Natural killer cell treated with Interleukin-12 subunit alpha and Interleukin-12 subunit beta and Interleukin-15 and Interleukin-18, amount 100 ng/mL, for 72 hours (primary cell): Measurements from ENCODE around the gene PVR. TPM values are rescaled to one million over a fixed set of nuclear protein-coding genes. Genes with fewer than 3 reads are reported as not detected.

Source experiments
- ATAC-seq, 2 donors: fragments of 150-1000 bp; cut with Tn5 transposase in 1 of 2; sonication (Bioruptor Pico), chemical (Tn5 transposase) in 1 of 2; 2 replicates each; pipeline ENCODE4 v1.10.0; 2021
- DNase-seq: peaks from one replicate; pipeline ENCODE4 v3.0.0; 2022; ENCODE audit warnings: low spot score
- H3K27ac Mint-ChIP-seq, 2 donors: 1 replicate in 1 of 2; 2 replicates in 1 of 2; pipeline ENCODE4 v1.8.0; 2022; ENCODE audit warnings: mixed read lengths in 2 of 2, mild to moderate bottlenecking in 1 of 2, moderate library complexity in 1 of 2
- H3K27me3 Mint-ChIP-seq, 2 donors: 1 replicate in 1 of 2; 2 replicates in 1 of 2; pipeline ENCODE4 v1.8.0; 2022; ENCODE audit warnings: mixed read lengths in 2 of 2
- H3K36me3 Mint-ChIP-seq: one replicate; pipeline ENCODE4 v1.8.0; 2022; ENCODE audit warnings: mixed read lengths
- H3K4me1 Mint-ChIP-seq, 2 donors: 1 replicate in 1 of 2; 2 replicates in 1 of 2; pipeline ENCODE4 v1.8.0; 2022; ENCODE audit warnings: low read depth in 2 of 2, mixed read lengths in 2 of 2, mild to moderate bottlenecking in 1 of 2
- H3K4me3 Mint-ChIP-seq: one replicate; pipeline ENCODE4 v1.8.0; 2022; ENCODE audit warnings: mixed read lengths
- H3K9me3 Mint-ChIP-seq: 2 replicates; pipeline ENCODE4 v1.8.0; 2022; ENCODE audit warnings: mixed read lengths
- total RNA-seq, 2 donors: library from RNA; stranded (reverse); gene quantifications; one replicate each; pipeline ENCODE4 v1.2.3, GENCODE V29; 2022

The PVR gene, protein sequence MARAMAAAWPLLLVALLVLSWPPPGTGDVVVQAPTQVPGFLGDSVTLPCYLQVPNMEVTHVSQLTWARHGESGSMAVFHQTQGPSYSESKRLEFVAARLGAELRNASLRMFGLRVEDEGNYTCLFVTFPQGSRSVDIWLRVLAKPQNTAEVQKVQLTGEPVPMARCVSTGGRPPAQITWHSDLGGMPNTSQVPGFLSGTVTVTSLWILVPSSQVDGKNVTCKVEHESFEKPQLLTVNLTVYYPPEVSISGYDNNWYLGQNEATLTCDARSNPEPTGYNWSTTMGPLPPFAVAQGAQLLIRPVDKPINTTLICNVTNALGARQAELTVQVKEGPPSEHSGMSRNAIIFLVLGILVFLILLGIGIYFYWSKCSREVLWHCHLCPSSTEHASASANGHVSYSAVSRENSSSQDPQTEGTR
- total RNA-seq: 10 to 100 TPM; 11.7 to 20.3 TPM

DNA sequence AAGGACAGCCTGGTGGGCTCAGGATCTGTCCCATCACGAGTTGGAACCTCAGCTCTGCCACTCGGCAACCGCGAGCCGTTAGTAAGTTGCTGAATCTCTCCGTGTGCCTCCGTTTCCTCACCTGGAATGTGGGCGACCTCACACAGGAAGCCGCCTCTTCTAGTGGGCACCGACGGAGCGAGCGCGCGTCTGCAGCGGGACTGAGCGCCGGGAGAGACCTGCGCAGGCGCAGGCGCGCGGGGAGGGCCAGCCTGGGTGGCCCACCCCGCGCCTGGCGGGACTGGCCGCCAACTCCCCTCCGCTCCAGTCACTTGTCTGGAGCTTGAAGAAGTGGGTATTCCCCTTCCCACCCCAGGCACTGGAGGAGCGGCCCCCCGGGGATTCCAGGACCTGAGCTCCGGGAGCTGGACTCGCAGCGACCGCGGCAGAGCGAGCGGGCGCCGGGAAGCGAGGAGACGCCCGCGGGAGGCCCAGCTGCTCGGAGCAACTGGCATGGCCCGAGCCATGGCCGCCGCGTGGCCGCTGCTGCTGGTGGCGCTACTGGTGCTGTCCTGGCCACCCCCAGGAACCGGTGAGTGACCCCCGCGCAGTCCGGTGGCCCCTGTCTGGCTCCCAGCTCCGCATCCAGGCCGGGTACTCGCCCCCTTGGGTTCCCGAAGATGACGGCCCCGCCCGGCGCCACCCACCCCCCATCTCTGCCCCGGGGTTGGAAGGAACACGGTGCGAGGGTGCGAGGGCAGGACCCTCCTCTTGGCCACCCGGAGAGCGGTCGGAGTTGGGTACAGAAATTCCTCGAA is at the start of gene PVR:
PVR (plus strand) TSS at position 306 of the 797 bp plus-strand sequence; CDS start at position 493, 187 bp downstream.
- H3K36me3 Mint-ChIP-seq: no peaks in the 10 kb centered on the region
- peak within 1 kb of the TSS in 1 of 2 donors; percentile 45 for H3K27ac Mint-ChIP-seq
- H3K4me3 Mint-ChIP-seq: peak within 1 kb of the TSS; percentile 69
- peaks cover 0 to 5% of the 10 kb centered on the region in 2 donors for H3K27me3 Mint-ChIP-seq
- peaks cover 0 to 4% of the 10 kb centered on the region in 2 donors for H3K4me1 Mint-ChIP-seq
- DNase-seq (peak; percentile 78), ATAC-seq (peak; percentile 87 to 92)
- H3K9me3 Mint-ChIP-seq: no peaks in the 10 kb centered on the region

DNA sequence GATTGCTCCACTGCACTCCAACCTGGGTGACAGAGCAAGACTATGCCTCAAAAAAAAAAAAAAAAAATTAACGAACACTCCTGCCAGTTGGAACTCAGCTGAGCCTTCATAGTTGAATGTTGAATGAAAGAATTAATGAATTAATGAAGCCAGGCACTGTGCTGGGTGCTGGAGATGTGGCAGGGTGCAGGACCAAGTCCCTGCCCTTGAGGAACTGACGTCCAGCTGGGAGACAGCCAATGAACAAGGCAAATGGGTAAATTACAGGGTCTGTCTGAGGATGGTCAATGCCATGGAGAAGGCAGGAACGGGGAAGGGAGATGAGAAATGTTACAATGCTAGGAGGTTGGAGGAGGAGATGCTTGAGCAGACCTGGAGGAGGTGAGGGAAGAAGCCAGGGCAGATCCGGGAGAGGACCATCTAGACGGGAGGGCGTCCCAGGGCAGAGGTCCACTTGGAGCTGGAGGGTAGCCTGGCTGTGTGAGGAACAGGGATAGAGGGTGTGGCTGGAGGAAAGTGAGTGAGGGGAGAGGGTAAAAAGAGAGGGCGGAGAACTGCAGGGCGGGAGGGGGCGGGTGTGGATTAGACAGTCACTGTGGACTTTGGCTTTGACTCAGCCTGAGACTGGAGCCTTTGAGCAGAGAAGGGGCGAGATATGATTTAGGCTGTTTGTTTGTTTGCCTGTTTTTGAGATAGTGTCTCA is 47.1 kb upstream of the PVR start:
- Mint-ChIP-seq H3K4me1 (no peaks in the 10 kb centered on the region), H3K36me3 (no peaks in the 10 kb centered on the region), H3K27me3 (peaks cover 6 to 31% of the 10 kb centered on the region in 2 donors), H3K27ac (no peak overlapping the region), H3K4me3 (no peak overlapping the region), H3K9me3 (no peaks in the 10 kb centered on the region)
- ATAC-seq (no peak), DNase-seq (no peak)

DNA sequence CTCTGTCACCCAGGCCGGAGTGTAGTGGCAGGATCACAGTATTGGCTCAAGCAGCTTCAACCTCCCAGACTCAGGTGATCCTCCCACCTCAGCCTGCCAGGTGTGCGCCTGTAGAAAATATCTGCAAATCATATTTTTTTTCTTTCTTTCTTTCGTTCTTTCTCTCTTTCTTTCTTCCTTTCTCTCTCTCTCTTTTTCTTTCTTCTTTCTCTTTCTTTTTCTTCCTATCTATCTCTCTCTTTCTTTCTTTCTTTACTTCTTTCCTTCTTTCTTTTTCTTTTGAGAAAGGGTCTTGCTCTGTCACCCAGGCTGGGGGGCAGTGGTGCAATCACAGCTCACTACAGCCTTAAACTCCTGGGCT is 46.6 kb upstream of the PVR start:
- H3K9me3 Mint-ChIP-seq: no peaks in the 10 kb centered on the region
- H3K36me3 Mint-ChIP-seq: no peaks in the 10 kb centered on the region
- no peak overlapping the region for H3K4me3 Mint-ChIP-seq
- peaks cover 6 to 28% of the 10 kb centered on the region in 2 donors for H3K27me3 Mint-ChIP-seq
- no peaks in the 10 kb centered on the region for H3K4me1 Mint-ChIP-seq
- H3K27ac Mint-ChIP-seq: no peak overlapping the region
- DNase-seq (no peak), ATAC-seq (no peak)

DNA sequence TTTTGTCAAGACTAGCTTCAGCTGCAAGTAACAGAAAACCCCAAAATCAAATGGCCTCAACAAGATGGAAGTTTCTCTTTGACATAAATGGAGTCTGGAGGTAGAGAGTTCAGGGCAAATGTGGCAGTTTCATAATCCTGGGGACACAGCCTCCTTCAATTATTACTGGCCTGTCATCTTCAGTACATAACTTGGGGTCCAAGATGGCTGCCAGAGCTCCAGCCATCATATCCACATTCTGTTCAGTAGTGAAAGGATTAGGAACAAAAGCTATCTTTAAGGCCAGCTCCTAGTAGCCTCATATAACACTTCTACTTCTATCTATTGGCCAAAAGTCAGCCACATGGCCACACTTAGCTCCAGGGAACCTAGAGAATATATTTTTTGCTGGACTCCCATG is 45.4 kb upstream of the PVR start:
- DNase-seq (no peak), ATAC-seq (no peak)
- Mint-ChIP-seq H3K27ac (no peak overlapping the region), H3K27me3 (peaks cover 6 to 24% of the 10 kb centered on the region in 2 donors), H3K4me3 (no peak overlapping the region), H3K4me1 (no peaks in the 10 kb centered on the region), H3K36me3 (no peaks in the 10 kb centered on the region), H3K9me3 (no peaks in the 10 kb centered on the region)

DNA sequence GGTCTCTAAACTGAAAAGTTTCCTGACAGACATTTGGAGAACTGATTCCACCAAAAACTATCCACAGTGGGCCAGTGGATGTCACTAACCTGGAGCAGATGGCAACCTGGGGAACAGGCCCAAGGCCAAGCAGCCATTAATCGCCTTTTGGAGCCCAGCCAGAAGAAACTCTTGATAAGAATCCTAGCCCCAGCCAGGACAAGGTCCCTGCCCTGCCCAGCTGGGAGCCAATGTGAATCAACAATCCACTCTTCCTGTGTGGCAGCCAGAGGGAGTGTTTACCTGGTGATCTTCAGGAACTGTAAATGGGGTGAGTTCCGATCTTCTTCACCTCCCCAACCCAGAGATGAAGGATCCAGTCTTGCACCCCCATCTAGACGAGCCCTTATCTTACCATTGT is 44.8 kb upstream of the PVR start:
- Mint-ChIP-seq H3K4me3 (no peak overlapping the region), H3K9me3 (no peaks in the 10 kb centered on the region), H3K27me3 (peaks cover 10 to 24% of the 10 kb centered on the region in 2 donors), H3K27ac (no peak overlapping the region), H3K36me3 (no peaks in the 10 kb centered on the region), H3K4me1 (no peaks in the 10 kb centered on the region)
- DNase-seq: no peak
- ATAC-seq: no peak

DNA sequence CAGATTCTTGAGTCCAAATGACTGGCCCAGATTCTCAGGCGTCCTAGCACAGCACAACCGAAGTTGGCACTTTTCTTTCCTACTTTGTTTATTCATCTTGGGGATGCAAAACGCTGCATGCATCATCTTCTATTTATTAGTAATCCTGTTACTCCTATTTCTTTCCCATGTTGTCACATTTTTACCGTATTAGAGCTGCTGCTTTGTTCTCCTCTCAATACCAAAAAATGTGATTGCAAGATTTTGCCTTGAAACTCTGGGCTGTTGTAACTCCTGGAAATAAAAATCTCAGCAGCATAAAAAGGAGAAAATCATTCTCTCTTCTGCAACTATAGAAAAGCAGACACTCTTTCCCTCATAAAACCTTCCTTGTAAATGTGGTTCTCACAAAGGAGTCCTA is 43.2 kb upstream of the PVR start:
- no peak for DNase-seq
- H3K36me3 Mint-ChIP-seq: no peaks in the 10 kb centered on the region
- H3K4me1 Mint-ChIP-seq: no peaks in the 10 kb centered on the region
- no peaks in the 10 kb centered on the region for H3K9me3 Mint-ChIP-seq
- H3K27ac Mint-ChIP-seq: no peak overlapping the region
- no peak for ATAC-seq
- H3K4me3 Mint-ChIP-seq: no peak overlapping the region
- H3K27me3 Mint-ChIP-seq: peaks cover 9 to 21% of the 10 kb centered on the region in 2 donors

DNA sequence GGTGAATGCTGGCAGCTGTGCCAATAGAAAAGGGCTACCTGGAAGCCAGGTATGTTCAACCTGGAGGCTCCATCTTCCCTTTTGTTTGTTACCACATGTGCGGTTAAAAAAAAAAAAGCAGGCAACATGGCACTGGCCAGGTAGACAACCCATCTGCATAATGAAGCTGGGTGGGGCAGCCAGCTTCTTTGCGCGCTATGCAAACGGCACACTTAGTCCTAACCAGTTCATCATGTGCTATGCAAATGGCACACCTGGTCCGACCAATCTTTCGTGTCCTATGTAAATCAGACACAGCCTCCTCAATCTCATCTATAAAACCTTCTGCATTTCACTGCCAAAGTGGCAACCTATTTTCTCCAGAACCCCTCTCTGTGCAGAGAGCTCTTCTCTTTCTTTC is 41.6 kb upstream of the PVR start:
- Mint-ChIP-seq H3K4me1 (peaks cover 3% of the 10 kb centered on the region in 2 donors), H3K27me3 (peaks cover 4 to 7% of the 10 kb centered on the region in 2 donors), H3K4me3 (no peak overlapping the region), H3K27ac (no peak overlapping the region), H3K9me3 (no peaks in the 10 kb centered on the region), H3K36me3 (no peaks in the 10 kb centered on the region)
- DNase-seq: no peak
- ATAC-seq: no peak

DNA sequence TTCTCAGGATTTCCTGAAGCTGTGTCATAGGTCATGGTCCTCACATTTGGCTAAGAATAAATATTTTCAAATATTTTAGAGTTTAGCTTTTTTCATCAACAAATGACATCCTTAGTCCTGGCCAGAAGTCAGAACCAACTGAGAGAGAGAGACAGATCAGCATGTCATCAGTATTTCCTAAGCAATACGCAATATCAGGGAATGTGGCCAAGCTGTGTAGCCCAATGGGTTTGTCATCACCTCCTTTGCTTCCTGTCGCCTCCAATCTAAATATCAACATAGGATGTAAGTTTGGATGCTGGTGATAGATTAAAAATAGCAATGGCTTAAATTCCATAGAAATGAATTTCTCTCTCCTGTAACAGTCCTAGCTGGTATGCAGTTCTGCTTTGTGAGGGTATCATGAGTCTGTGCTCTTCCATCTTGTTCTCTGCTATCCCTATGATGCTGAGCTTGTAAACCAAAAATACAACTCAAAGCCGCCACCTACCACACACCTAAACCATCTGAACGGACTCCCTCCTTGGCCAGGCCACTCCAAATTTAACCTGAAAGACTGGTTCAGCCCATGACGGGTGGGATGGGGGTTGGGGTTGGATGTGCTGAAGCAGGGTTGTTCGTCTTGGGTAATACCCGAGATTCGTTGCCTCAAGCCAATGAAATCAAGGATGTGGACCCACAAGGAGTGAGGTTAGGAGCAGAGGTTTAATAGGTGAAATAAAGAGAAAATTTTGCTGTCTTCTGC is 40.3 kb upstream of the PVR start:
- peaks cover 0 to 4% of the 10 kb centered on the region in 2 donors for H3K27me3 Mint-ChIP-seq
- no peaks in the 10 kb centered on the region for H3K36me3 Mint-ChIP-seq
- no peaks in the 10 kb centered on the region for H3K9me3 Mint-ChIP-seq
- ATAC-seq (no peak), DNase-seq (no peak)
- H3K4me1 Mint-ChIP-seq: peaks cover 13 to 15% of the 10 kb centered on the region in 2 donors
- H3K27ac Mint-ChIP-seq: no peak overlapping the region
- H3K4me3 Mint-ChIP-seq: no peak overlapping the region

DNA sequence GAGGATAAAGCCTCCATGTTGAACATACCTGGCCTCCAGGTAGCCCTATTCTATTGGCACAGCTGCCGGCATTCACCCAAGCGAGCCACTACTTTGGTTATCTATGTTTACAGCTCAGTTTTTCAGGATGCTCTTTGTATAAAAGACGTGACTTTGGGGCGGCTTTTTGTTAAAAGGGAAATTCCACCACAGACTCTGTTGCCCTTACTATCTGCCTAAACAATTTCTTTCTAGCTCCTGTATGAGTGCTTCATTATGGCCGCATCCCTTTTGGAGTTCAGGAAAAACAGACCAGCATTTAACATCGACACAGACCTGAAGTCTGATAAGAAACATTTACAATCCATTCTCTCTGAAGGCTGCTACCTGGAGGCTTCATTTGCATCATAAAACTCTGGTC is 39.5 kb upstream of the PVR start:
- Mint-ChIP-seq H3K4me1 (peaks cover 13 to 19% of the 10 kb centered on the region in 2 donors), H3K36me3 (no peaks in the 10 kb centered on the region), H3K27me3 (peaks cover 0 to 4% of the 10 kb centered on the region in 2 donors), H3K27ac (no peak overlapping the region), H3K9me3 (no peaks in the 10 kb centered on the region), H3K4me3 (no peak overlapping the region)
- ATAC-seq (no peak), DNase-seq (no peak)

DNA sequence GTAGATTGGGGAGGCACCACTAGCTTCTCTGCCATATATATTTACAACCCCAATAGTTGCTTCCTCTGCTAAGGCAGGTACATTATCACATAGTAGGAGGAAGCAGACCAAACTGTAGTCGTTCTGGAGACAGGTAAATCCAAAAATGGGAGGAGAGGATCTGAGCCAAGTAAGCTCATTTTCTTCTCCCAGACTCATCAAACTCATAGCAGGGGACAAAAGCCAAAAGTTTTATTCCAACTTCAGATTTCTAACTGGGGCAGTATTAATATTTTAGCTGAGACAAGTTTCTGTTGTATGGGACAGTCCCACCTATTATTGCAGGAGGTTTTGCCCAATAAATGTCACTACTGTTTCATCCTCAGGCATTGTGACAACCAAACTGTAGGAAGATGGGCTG is 38.2 kb upstream of the PVR start:
- ATAC-seq (no peak), DNase-seq (no peak)
- Mint-ChIP-seq H3K9me3 (no peaks in the 10 kb centered on the region), H3K27me3 (peaks cover 0 to 4% of the 10 kb centered on the region in 2 donors), H3K27ac (no peak overlapping the region), H3K4me3 (no peak overlapping the region), H3K4me1 (peaks cover 13 to 22% of the 10 kb centered on the region in 2 donors), H3K36me3 (no peaks in the 10 kb centered on the region)

DNA sequence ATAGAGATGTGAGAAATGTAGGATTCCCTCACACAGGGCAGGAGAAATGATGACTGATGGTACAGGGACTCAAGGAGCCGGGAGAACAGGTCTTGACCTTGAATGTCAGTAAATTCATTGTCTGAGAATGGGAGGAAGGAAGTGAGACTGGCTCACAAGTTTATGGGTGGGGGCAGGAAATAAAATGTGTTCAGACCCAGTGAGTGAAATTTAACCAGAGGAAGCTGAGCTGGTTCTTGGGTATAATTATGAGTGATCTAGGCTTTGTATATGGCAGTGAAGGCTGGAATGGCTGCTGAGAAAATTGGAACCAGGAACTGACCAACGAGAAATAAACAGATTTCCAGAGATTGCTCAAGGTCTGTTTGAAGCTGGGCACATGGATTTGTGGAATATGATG is 36.7 kb upstream of the PVR start:
- ATAC-seq (peak in 1 of 2 donors; percentile 52), DNase-seq (no peak)
- Mint-ChIP-seq H3K4me3 (peak overlapping the region; percentile 3), H3K27ac (peak overlapping the region in 1 of 2 donors; percentile 78), H3K9me3 (no peaks in the 10 kb centered on the region), H3K4me1 (peaks cover 13 to 22% of the 10 kb centered on the region in 2 donors), H3K27me3 (peaks cover 0 to 4% of the 10 kb centered on the region in 2 donors), H3K36me3 (no peaks in the 10 kb centered on the region)

DNA sequence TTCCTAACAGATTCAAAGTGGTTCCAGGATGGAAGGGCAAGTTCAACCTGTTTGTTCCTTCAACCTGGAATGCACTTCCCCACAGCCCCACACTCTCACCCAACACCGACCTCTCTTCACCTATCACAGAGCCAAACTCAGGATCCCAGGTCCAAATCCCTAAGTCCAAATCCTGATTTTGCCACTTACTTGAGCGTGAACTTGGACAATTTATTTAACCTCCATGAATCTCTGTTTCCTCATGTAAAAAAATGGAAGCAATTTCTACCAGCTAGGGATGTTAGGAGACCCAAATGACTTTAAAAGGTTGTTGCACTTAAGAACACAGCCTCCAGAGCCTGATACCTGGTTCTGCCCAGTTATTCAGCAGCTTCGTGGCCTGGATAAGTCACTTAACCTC is 35.8 kb upstream of the PVR start:
- no peaks in the 10 kb centered on the region for H3K36me3 Mint-ChIP-seq
- peaks cover 13 to 22% of the 10 kb centered on the region in 2 donors for H3K4me1 Mint-ChIP-seq
- ATAC-seq: no peak
- no peak for DNase-seq
- H3K27me3 Mint-ChIP-seq: peaks cover 0 to 4% of the 10 kb centered on the region in 2 donors
- peak overlapping the region; percentile 12 for H3K4me3 Mint-ChIP-seq
- H3K9me3 Mint-ChIP-seq: no peaks in the 10 kb centered on the region
- peak overlapping the region in 1 of 2 donors; percentile 78 for H3K27ac Mint-ChIP-seq

DNA sequence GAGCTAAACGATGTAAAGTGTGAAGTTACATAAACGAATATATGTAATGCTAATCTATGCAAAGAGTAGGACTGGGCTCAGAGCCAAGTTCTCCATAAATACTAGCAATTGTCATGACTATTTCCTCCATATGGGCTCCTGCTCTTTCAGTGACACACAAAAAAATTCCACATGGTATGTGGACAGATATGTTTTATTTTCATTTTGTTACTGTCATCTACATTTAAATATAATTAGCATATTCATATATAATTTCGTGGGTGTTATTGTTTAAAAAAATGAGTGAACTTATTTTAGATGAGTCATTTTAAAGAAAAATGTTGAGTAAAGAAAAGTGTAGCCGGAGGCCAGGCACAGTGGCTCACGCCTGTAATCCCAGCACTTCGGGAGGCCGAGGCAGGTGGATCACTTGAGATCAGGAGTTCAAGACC is 35.3 kb upstream of the PVR start:
- Mint-ChIP-seq H3K27me3 (peaks cover 0 to 3% of the 10 kb centered on the region in 2 donors), H3K36me3 (no peaks in the 10 kb centered on the region), H3K27ac (peak overlapping the region in 1 of 2 donors; percentile 78), H3K4me3 (no peak overlapping the region), H3K9me3 (no peaks in the 10 kb centered on the region), H3K4me1 (peaks cover 13 to 22% of the 10 kb centered on the region in 2 donors)
- DNase-seq: no peak
- ATAC-seq: no peak
